Measurements from ENCODE around the gene NEDD9. TPM values are rescaled to one million over a fixed set of nuclear protein-coding genes. Genes with fewer than 3 reads are reported as not detected.

NEDD9 gene
- total and polyA plus RNA-seq, 2 of the 13 experiments (the other 11 are each of a cell fraction or from before 2014, with no cell fraction given), result 27.1 to 389 TPM

GRCh38 chr6:11202513-11203305 lies 29.8 kb downstream of the NEDD9 start (continued):
- TF ChIP-seq, protein P1, sequence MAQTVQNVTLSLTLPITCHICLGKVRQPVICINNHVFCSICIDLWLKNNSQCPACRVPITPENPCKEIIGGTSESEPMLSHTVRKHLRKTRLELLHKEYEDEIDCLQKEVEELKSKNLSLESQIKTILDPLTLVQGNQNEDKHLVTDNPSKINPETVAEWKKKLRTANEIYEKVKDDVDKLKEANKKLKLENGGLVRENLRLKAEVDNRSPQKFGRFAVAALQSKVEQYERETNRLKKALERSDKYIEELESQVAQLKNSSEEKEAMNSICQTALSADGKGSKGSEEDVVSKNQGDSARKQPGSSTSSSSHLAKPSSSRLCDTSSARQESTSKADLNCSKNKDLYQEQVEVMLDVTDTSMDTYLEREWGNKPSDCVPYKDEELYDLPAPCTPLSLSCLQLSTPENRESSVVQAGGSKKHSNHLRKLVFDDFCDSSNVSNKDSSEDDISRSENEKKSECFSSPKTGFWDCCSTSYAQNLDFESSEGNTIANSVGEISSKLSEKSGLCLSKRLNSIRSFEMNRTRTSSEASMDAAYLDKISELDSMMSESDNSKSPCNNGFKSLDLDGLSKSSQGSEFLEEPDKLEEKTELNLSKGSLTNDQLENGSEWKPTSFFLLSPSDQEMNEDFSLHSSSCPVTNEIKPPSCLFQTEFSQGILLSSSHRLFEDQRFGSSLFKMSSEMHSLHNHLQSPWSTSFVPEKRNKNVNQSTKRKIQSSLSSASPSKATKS (CRISPR knock-in tag; IDR thresholded peaks at IDR 0.05), result no peak
- TF ChIP-seq NFIC (IDR thresholded peaks at IDR 0.05; ENCODE audit: low read length) (peak; percentile 51), ZBTB3 (CRISPR knock-in tag; IDR thresholded peaks at IDR 0.05; ENCODE audit: borderline replicate concordance, low read depth) (no peak; the same call in 1 of the 2 replicates), JARID2 (CRISPR knock-in tag; IDR thresholded peaks at IDR 0.05; ENCODE audit: insufficient replicate concordance) (no peak), ZNF850 (CRISPR knock-in tag; conservative IDR thresholded peaks at IDR 0.05) (no peak), NAIF1 (CRISPR knock-in tag; IDR thresholded peaks at IDR 0.05; ENCODE audit: borderline replicate concordance) (no peak), THYN1 (CRISPR knock-in tag; IDR thresholded peaks at IDR 0.05; ENCODE audit: borderline replicate concordance, low read depth) (no peak), SRSF4 (IDR thresholded peaks at IDR 0.05; ENCODE audit: low read depth, low read length, poor library complexity, severe bottlenecking) (no peak), HOXA7 (CRISPR knock-in tag; IDR thresholded peaks at IDR 0.05) (no peak), GFI1 (CRISPR knock-in tag; IDR thresholded peaks at IDR 0.05; ENCODE audit: borderline replicate concordance) (peak; percentile 87), SKIL (CRISPR knock-in tag; IDR thresholded peaks at IDR 0.05; ENCODE audit: borderline replicate concordance) (no peak), BATF2 (CRISPR knock-in tag; IDR thresholded peaks at IDR 0.05) (no peak), HNRNPLL (IDR thresholded peaks at IDR 0.05; ENCODE audit: low read depth, low read length, poor library complexity, severe bottlenecking) (no peak), STAG1 (CRISPR knock-in tag; IDR thresholded peaks at IDR 0.05) (peak; percentile 40; the same call in 1 of the 2 replicates), FOXK2 (IDR thresholded peaks at IDR 0.05) (no peak), ZNF329 (CRISPR knock-in tag; IDR thresholded peaks at IDR 0.05; ENCODE audit: low read depth) (no peak), ZNF251 (CRISPR knock-in tag; IDR thresholded peaks at IDR 0.05) (no peak)
- TF ChIP-seq, protein P2, sequence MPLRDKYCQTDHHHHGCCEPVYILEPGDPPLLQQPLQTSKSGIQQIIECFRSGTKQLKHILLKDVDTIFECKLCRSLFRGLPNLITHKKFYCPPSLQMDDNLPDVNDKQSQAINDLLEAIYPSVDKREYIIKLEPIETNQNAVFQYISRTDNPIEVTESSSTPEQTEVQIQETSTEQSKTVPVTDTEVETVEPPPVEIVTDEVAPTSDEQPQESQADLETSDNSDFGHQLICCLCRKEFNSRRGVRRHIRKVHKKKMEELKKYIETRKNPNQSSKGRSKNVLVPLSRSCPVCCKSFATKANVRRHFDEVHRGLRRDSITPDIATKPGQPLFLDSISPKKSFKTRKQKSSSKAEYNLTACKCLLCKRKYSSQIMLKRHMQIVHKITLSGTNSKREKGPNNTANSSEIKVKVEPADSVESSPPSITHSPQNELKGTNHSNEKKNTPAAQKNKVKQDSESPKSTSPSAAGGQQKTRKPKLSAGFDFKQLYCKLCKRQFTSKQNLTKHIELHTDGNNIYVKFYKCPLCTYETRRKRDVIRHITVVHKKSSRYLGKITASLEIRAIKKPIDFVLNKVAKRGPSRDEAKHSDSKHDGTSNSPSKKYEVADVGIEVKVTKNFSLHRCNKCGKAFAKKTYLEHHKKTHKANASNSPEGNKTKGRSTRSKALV (CRISPR knock-in tag; IDR thresholded peaks at IDR 0.05), result no peak; the same call in 1 of the 2 replicates
- TF ChIP-seq, protein P3, sequence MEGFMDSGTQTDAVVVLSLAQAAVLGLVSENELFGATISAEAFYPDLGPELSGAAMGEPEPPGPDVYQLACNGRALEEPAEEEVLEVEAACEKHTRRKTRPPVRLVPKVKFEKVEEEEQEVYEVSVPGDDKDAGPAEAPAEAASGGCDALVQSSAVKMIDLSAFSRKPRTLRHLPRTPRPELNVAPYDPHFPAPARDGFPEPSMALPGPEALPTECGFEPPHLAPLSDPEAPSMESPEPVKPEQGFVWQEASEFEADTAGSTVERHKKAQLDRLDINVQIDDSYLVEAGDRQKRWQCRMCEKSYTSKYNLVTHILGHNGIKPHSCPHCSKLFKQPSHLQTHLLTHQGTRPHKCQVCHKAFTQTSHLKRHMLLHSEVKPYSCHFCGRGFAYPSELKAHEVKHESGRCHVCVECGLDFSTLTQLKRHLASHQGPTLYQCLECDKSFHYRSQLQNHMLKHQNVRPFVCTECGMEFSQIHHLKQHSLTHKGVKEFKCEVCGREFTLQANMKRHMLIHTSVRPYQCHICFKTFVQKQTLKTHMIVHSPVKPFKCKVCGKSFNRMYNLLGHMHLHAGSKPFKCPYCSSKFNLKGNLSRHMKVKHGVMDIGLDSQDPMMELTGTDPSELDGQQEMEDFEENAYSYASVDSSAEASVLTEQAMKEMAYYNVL (CRISPR knock-in tag; IDR thresholded peaks at IDR 0.05; ENCODE audit: borderline replicate concordance), result peak; percentile 57; the same call in 1 of the 2 replicates

Data from HepG2 (cell line).